WTC11 (cell line): ENCODE results near the gene FAM47E.

Source experiments
- CTCF ChIP-seq: fragments of 200-600 bp; IDR thresholded peaks from 2 replicates; pipeline ENCODE4 v1.8.0; 2022; ENCODE audit warnings: antibody characterized with exemption
- JUN ChIP-seq: sonication (generic); formaldehyde crosslinking; IDR thresholded peaks from 2 replicates; pipeline ENCODE4 v1.8.0; 2023; ENCODE audit warnings: mild to moderate bottlenecking, missing genetic modification reagents
- MLX ChIP-seq: sonication (generic); formaldehyde crosslinking; IDR thresholded peaks from 2 replicates; pipeline ENCODE4 v1.8.1; 2023; ENCODE audit warnings: mild to moderate bottlenecking, missing genetic modification reagents, moderate library complexity
- PREB ChIP-seq: sonication (generic); formaldehyde crosslinking; IDR thresholded peaks from 2 replicates; pipeline ENCODE4 v1.8.1; 2022; ENCODE audit warnings: mild to moderate bottlenecking, missing genetic modification reagents, moderate library complexity, borderline replicate concordance
- USF2 ChIP-seq: sonication (generic); formaldehyde crosslinking; IDR thresholded peaks from 2 replicates; pipeline ENCODE4 v1.8.1; 2023; ENCODE audit warnings: mild to moderate bottlenecking, missing genetic modification reagents, moderate library complexity
- ZMAT4 ChIP-seq: fragments of 250-450 bp; sonication (Bioruptor Pico); IDR thresholded peaks from 2 replicates; pipeline ENCODE4 v1.9.0; 2021; ENCODE audit warnings: mild to moderate bottlenecking

GRCh38 chr4:76265631-76266218 lies 14.2 kb downstream of the FAM47E start:
- TF ChIP-seq JUN (no peak), PREB (CRISPR knock-in tag) (no peak), CTCF (no peak), MLX (CRISPR knock-in tag) (no peak), USF2 (CRISPR knock-in tag) (no peak), ZMAT4 (no peak)
